GM21786 (cell line): ENCODE data around the gene ITSN2.
A peak's percentile ranks its signal among the peaks of the same experiment; 100 is the strongest.

Source experiments
- ATAC-seq: cut with Tn5 transposase; IDR thresholded peaks from one replicate; pipeline ENCODE4 v1.9.1; 2021; ENCODE audit not compliant: unreplicated experiment

Gene ITSN2

DNA sequence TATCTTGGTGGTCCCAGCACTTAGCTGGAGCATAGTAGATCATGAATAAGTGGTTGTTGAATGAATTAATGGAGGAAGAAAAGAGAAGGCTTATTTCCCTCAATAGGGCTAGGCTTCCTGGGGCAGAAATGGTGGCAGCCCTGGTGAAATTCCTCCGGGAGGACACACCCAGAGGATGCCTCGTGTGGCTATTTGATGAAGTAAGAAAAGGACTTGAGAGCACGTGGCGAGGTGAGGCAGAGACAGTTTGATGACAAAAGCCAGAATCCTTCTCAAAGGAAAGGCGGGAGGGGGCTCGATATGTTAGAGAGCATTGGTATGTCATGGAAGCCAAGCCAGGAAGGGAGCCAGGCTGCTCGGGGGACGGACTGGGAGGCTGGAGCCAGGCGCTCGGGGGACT is 170.8 kb downstream of the ITSN2 start:
- no peak for ATAC-seq

DNA sequence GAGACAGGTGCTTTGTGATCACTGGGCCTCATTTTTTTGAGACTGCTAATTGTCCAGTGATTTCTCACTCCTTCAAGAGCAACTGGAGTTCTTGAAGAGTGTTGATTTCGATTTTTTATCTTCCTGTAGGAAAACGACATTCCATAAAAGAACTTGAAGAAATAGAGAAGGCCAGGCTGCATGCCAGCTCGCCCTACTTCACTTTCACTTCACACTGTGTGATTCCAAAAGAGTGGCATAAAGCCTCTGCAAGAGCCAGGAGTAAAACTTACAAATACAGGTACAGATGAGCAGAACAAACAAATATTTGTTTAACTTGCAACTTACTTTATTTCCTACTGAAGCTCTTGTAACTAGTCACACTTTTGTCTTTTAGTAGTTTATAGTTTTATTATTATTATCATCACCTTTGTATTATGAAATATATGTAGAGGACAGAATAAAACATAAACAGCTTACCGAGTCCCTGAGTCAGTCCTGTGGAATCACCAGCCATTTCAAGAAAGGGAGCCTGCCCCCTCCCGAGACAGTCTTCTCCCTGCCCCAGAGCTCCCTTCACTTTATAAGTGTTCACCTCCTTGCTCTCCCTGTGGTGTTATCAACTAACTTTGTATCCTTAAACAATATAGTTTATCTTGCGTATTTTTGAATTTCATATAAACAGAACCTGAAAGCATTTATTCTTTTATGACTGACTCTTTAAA is 176.8 kb downstream of the ITSN2 start:
- ATAC-seq: no peak

DNA sequence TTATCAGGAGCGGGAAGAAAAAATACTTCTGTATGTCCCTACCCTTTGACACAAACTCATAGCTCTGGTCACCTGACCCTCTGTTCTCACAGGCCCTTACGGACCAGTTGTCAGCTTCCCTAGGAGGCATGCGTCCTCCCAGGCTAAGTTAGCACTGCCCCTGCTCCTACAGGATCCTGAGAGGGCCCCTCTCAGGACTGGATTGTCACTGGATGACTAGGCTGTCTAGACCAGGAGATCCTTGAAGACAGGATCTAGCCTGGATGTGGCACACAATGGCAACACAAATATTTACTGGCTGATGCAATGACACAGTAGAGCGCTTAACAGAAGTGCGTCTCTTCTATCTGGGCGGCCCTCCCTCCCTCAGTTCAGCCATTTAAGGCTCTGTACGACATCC is 177.8 kb downstream of the ITSN2 start:
- ATAC-seq: no peak

DNA sequence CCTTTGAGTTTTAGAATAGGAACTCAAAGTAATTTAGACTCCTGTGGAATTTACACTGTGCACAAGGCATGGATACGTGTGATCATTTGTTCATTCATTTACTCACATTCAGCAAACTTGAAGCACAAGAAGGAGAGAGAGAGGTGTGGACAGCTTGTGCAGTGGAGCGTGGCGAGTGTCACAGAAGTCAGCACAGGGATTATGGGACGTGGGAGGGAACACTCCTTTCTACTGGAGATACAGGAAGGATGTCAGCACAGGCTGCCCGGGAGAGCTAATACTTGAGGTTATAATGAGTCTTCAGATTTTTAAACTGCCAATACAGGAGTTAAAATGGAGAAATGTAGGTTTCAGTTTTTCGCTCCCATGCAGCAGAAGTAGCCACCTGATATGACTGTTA is 178.5 kb downstream of the ITSN2 start:
- ATAC-seq: no peak

DNA sequence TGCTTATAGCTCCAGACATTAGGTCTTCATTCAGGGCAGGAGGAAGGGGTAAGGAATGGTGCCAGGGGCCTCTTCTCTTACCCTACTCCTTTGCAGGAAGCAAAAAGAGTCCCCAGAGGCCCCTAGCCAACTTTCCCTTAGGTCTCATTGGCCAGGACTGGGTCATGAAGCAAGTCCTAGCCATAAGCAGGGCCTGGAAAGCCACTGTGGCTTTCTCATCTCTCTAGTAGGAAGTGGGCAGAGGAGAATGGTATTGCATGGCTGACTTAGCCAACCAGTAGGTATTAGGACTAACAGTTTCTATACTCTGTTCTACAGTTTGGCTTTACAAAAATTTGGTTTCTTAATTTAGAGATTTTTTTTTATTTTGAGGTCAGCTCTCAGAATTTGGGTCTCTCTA is 180.7 kb downstream of the ITSN2 start:
- ATAC-seq: no peak

DNA sequence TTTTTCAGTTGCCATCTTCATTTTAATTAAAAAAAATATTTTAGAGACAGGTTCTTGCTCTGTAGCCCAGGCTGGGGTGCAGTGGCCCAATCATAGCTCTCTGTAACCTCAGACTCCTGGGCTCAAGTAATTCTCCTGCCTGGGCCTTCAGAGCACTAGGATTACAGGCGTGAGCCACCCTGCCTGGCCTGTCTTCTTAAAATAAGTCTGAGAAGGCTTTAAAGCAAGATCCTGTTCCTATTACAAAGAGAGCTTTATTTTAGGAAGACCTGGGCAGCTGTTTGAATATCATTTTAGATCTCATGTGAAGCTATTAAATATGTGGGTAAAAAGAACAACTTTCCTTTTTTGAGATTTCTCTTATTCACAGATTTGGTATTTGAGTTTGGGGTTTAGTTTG is 184.0 kb downstream of the ITSN2 start:
- no peak for ATAC-seq

DNA sequence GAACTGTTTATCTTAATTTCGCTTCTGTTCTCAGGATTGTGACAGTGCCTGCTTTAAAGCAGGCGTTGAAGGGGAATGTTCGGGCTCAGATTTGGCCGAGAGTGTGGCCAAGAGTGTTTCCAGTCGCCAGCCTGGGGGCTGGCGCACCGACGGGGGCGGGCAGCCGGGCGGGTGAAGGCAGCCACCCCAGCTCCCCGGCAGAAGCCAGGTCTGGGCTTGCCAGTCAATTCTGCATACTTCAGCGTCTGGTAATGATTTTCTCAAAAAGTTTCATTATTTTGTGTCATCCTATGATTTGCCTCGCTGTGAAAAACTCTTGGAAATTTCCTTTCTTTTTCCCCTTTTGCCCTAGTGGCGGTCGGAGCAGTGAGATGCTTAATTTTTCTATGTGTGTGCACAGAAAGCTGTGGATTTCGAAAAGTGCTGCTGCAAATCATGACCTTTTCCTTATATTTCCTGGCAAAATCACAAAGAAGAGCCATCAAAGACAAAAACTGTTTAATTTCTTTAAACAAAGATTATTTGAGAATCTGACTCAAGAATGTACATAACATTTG is 184.6 kb downstream of the ITSN2 start:
- no peak for ATAC-seq

DNA sequence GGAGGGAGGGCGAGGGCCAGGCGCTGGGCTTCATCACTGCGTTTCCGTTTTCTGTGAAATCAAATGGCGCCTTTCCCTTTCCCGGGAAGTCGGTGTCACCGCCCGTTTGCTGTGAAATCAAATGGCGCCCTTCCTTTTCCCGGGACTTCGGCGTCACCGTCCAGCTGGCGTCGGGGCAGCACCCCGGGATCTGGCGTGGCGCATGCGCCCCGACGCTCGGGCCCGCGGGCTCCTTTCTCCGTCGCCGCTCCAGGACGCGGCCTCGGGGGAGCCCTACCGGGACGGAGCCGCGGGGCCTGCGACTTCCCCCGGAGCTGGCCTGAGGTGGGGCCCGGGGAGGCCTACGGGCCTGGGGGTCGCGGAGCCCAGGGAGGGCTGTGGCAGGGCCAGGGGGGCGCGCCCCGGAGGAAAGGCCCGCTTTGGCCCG is 185.5 kb downstream of the ITSN2 start, which contains the start of gene FAM228A:
Gene FAM228A, plus strand, starts transcription at position 203 of the 427 bp plus-strand sequence. CDS start 428 bp downstream, outside the sequence.
- ATAC-seq: no peak

DNA sequence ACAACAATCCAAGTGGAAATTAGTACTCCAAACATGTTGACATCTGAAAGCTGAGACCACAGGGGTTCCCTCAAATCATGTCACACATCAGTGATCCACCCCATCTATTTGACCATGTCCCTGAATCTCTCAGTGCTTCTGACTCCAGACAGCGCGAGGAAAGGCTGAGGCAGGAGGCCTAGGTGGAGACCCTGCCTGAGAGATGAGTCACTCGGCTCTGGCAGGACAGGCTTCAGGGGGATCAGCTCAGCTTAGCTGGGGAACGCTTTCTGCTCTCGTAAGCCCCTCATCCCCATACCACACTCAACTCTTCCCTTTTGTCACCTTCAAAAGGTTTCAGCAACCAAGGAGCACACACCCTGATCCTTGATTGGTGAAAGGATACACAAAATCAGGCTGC is 191.3 kb downstream of the ITSN2 start:
- ATAC-seq: no peak

DNA sequence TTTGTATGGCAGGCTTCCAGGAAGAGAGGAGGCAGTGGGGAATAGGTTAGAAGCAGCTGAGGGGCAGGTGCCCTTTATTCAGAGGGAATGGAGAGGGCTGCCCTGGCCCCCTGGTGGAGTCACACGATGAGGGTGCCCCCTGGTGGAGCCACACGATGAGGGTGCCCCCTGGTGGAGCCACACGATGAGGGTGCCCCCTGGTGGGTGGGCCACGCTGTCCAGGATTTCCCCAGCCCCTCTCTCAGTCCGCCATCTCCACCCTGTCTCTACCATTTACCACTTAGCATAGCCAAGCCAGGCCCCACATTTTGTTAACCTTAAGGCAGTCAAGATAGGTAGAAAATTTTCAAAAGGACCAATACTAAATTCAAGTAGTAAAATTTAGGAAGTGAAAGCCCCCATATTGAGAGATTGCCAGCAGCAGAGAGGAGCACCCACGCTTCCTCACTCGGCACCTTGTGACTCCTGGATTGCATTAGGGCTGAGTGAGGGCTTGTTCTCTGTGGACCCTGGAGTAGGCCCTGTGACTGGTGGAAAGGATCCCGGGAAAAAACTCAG is 195.8 kb downstream of the ITSN2 start:
- ATAC-seq: peak; percentile 70

DNA sequence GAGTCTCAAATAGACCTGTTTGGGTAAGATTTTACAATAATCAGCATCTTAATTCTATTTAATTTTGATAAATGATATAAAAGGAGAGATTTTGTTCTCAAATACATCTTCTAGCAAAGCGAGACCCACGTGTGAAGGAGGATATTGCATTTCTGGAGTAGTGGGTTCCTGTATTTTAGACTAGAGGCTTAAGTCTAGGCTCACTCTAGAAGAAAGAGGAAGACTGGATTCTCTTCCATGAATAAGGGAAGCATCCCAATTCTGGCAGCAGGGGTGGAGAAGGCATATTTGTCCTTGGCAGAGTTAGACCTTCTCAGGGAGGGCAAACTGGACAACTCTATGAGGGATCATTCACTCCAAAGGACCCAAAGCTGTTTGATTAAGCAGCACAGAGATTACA is 196.7 kb downstream of the ITSN2 start:
- no peak for ATAC-seq

DNA sequence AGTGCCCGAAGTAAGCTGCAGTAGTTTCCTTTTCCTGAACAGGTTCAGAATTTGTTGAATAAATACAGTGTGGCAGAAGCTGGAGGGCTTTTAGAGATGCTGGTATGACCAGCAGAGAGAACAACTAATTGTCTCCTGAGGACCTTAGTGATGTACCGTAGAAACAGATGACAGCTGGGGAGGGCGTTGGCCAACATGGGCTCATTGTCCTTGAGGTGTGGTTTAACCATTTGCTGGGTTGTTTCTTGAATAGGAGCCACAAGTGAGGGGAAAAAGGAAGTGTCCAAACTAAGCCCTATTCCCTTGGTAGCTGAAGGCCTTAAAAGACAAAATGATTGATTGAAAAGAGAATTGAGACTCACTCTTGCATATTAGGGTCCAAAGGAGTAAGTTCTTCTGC is 197.2 kb downstream of the ITSN2 start:
- ATAC-seq: no peak

DNA sequence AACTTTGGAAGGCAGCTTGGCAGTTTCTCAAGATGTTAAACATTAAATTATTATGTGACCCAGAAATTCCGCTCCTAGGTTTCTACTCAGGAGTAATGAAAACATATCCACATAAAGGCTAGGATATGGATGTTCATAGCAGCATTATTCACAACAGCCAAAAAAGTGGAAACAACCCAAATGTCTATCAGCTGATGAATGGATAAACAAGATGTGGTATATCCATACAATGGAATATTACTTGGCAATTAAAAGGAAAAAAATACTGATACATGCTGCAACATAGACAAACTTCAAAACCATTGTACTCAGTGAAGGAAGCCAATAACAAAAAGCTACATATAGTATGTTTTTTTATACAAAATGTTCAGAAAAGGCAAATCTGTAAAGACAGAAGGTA is 197.8 kb downstream of the ITSN2 start:
- no peak for ATAC-seq

DNA sequence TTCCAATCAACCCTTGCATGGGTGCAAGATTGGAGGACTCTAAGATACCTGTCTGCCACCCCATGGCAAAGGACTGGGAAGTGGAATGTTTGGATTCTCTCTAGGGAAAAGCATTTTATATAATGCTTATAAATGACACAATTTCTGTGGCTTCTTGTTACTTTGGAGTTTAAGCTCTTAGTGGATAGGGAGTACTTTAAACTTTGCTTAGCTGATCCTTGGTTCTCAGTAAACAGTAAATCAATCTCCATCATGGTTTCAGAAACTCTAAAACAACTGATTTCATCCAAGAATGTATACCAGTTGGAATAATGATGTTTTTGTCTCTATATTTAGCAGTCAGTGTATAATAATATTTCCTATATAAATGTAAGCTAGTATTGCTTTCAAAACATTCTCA is 199.6 kb downstream of the ITSN2 start:
- ATAC-seq: no peak

DNA sequence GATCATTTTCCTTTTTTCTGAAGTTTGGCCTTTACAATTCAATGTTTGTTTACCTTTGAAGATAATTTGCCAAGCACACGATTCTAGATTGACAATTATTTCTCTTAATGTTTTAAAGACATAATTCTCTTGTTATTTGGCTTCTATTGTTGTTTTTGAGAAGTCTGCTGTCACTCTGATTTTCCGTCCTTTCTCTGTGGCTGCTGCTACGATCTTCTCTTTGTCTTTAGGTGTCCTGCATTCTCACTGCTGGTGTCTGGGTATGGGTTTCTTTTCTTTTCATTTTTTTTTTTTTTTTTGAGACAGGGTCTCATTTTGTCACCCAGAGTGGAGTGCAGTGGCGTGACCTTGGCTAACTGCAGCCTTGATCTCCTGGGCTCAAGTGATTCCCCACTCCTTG is 200.6 kb downstream of the ITSN2 start:
- no peak for ATAC-seq

DNA sequence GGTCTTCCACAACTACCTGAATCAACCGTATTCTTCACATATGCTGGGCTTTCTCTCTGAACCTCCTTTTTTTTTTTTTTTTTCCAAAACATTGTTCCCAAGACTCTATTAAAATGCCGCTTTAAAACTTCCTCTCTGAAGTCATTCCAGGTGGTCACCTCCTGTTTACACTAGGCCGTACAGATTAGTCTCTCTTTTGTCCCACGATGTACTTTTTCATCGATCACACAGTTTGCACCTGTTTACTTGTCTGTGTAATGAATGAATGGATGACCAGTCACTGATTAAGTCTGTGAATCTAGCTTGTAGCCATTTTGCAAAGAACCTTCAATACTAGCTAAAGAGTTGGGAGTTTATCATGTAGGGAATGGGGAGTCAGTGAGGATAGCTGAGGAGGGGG is 202.2 kb downstream of the ITSN2 start:
- no peak for ATAC-seq

DNA sequence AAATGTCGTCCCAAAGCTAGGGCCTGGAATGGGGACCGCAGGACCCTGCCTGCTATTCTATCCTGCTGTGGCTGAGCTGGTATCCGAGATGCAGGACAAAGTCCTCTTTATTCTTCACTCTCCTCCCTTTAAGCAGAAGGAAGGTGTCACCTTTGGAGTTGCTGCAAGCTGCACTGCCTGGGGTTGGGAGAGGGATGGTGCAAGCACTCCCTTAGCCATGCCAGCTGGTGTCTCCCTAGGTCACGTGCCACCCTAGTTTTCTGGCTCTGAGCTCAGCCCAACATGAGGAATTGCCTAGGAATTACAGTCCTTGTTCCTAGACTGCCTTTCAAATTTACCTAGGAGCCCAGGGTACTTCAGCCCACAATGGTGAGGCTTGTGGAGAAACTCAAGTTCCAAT is 206.9 kb downstream of the ITSN2 start:
- ATAC-seq: no peak
